Activated CD8-positive, alpha-beta memory T cell treated with anti-CD3 and anti-CD28 coated beads for 24 hours (primary cell): ENCODE results near the gene POU1F1.
"Not testable (repeated sequence)": the region's sequence is repeated elsewhere in the genome, so short reads cannot be mapped to it uniquely, and the experiment has no call there.

Experiments used
- DNase-seq: peaks from one replicate; pipeline ENCODE4 v3.0.0-alpha.2; 2020

The POU1F1 gene

GRCh38 chr3:87248831-87249230 lies 27.6 kb downstream of the POU1F1 start:
- DNase-seq = no peak

- DNase-seq = not testable (repeated sequence)
Measured at GRCh38 chr3:87248231-87248630, 28.2 kb downstream of the POU1F1 start.

- DNase-seq = no peak
Measured at GRCh38 chr3:87247430-87247773, 29.0 kb downstream of the POU1F1 start.

GRCh38 chr3:87246662-87247429 lies 29.5 kb downstream of the POU1F1 start:
- DNase-seq = no peak

GRCh38 chr3:87236093-87236492 lies 40.3 kb downstream of the POU1F1 start:
- DNase-seq = no peak

GRCh38 chr3:87233805-87234204 lies 42.6 kb downstream of the POU1F1 start:
- no peak for DNase-seq

GRCh38 chr3:87229113-87229512 lies 47.3 kb downstream of the POU1F1 start:
- no peak for DNase-seq

GRCh38 chr3:87228316-87228715 lies 48.1 kb downstream of the POU1F1 start:
- DNase-seq = no peak

- DNase-seq = no peak
Measured at GRCh38 chr3:87227835-87228144, 48.6 kb downstream of the POU1F1 start.

GRCh38 chr3:87227104-87227834 lies 49.1 kb downstream of the POU1F1 start, which contains the start of gene CHMP2B:
CHMP2B (plus strand) TSS chr3:87227309; CDS start chr3:87227523, 214 bp downstream.
- peak; percentile 96 for DNase-seq

GRCh38 chr3:87225659-87226058 lies 50.7 kb downstream of the POU1F1 start:
- no peak for DNase-seq

- DNase-seq = no peak
Measured at GRCh38 chr3:87219611-87220010, 56.8 kb downstream of the POU1F1 start.

- DNase-seq = no peak
Measured at GRCh38 chr3:87218560-87218959, 57.8 kb downstream of the POU1F1 start.
